IMR-90 (cell line): ENCODE measurements around the gene COL27A1. TPM values are rescaled to one million over a fixed set of nuclear protein-coding genes. Genes with fewer than 3 reads are reported as not detected.

Experiments used
- ATAC-seq: fragments of 200-7000 bp; cut with Tn5 transposase; 2 replicates; pipeline ENCODE4 v1.9.1; 2020; ENCODE audit warnings: low read depth, mild to moderate bottlenecking, moderate library complexity
- BruUV-seq: library from RNA; stranded (reverse); fragments of 400-500 nt; replicated peaks from 2 replicates; lab custom pipeline; 2021; lab: Mats Ljungman, UMichigan
- CTCF ChIA-PET: fragments of 300-600 bp; formaldehyde crosslinking; extraction: SDS; loops from one replicate; lab custom pipeline; 2021; ENCODE audit warnings: antibody characterized with exemption; lab: Yijun Ruan, JAX
- POLR2A ChIA-PET: fragments of 300-600 bp; sonication (Branson Sonifier 250); formaldehyde crosslinking; loops from one replicate; lab custom pipeline; 2022; ENCODE audit warnings: antibody characterized with exemption; ENCODE audit not compliant: unreplicated experiment; lab: Charles Lee
- DNase-seq: peaks from one replicate; pipeline ENCODE4 v3.0.0; 2013
- H2AFZ ChIP-seq: replicated peaks from 2 replicates; pipeline ENCODE3; 2013; ENCODE audit warnings: low read length, mild to moderate bottlenecking; ENCODE audit not compliant: poor library complexity
- H2AK5ac ChIP-seq: 2 replicates; pipeline ENCODE4 v1.6.1; 2013; ENCODE audit warnings: low read depth, low read length, inconsistent platforms
- H2AK9ac ChIP-seq: replicated peaks from 2 replicates; pipeline ENCODE3; 2013; ENCODE audit warnings: mild to moderate bottlenecking, low read depth, low read length, moderate library complexity; ENCODE audit not compliant: poor library complexity
- H2BK120ac ChIP-seq: 2 replicates; pipeline ENCODE4 v1.6.1; 2013; ENCODE audit warnings: low read depth, low read length, inconsistent platforms
- H2BK15ac ChIP-seq: 3 replicates; pipeline ENCODE4 v1.6.1; 2013; ENCODE audit warnings: low read depth, low read length, inconsistent platforms
- H2BK20ac ChIP-seq: 2 replicates; pipeline ENCODE4 v1.6.1; 2013; ENCODE audit warnings: low read depth, mild to moderate bottlenecking, inconsistent platforms, low read length, moderate library complexity
- H2BK5ac ChIP-seq: 2 replicates; pipeline ENCODE4 v1.6.1; 2013; ENCODE audit warnings: mild to moderate bottlenecking, low read depth, low read length, inconsistent platforms; ENCODE audit not compliant: poor library complexity, severe bottlenecking
- H3K14ac ChIP-seq: replicated peaks from 2 replicates; pipeline ENCODE4 v1.6.1; 2013; ENCODE audit warnings: low read depth, low read length, inconsistent platforms
- H3K18ac ChIP-seq: 2 replicates; pipeline ENCODE4 v1.6.1; 2013; ENCODE audit warnings: low read depth, low read length, control low read depth
- H3K23ac ChIP-seq: 2 replicates; pipeline ENCODE4 v1.6.1; 2013; ENCODE audit warnings: low read depth, low read length, inconsistent platforms
- H3K27ac ChIP-seq: 2 replicates; pipeline ENCODE4 v1.5.1; 2013; ENCODE audit warnings: mild to moderate bottlenecking, control low read depth, low read length; ENCODE audit not compliant: insufficient read depth
- H3K27me3 ChIP-seq: 2 replicates; pipeline ENCODE4 v1.6.1; 2013; ENCODE audit warnings: low read length; ENCODE audit not compliant: control insufficient read depth, insufficient read depth
- H3K36me3 ChIP-seq: 2 replicates; pipeline ENCODE4 v1.6.1; 2013; ENCODE audit warnings: low read length, mixed read lengths; ENCODE audit not compliant: control insufficient read depth, insufficient read depth
- H3K4ac ChIP-seq: 2 replicates; pipeline ENCODE4 v1.6.1; 2013; ENCODE audit warnings: low read depth, low read length, inconsistent platforms
- H3K4me1 ChIP-seq: 2 replicates; pipeline ENCODE4 v1.6.1; 2013; ENCODE audit warnings: low read length, mixed read lengths; ENCODE audit not compliant: control insufficient read depth, insufficient read depth
- H3K4me2 ChIP-seq: 2 replicates; pipeline ENCODE4 v1.6.1; 2013; ENCODE audit warnings: low read depth, mild to moderate bottlenecking, control low read depth, low read length, moderate library complexity
- H3K4me3 ChIP-seq: 2 replicates; pipeline ENCODE4 v1.5.1; 2013; ENCODE audit warnings: low read depth, mild to moderate bottlenecking, control low read depth, low read length, moderate library complexity; ENCODE audit not compliant: insufficient read depth
- H3K56ac ChIP-seq: 2 replicates; pipeline ENCODE4 v1.6.1; 2013; ENCODE audit warnings: low read length, inconsistent platforms; ENCODE audit not compliant: insufficient read depth; ENCODE audit errors: extremely low read depth
- H3K79me1 ChIP-seq, 2 experiments: 2 replicates each; pipeline ENCODE4 v1.6.1; 2013; ENCODE audit warnings: low read length in 2 of 2, inconsistent platforms in 1 of 2, low read depth in 1 of 2
- H3K9ac ChIP-seq: 2 replicates; pipeline ENCODE4 v1.6.1; 2013; ENCODE audit warnings: low read depth, low read length, control low read depth
- H3K9me1 ChIP-seq: 2 replicates; pipeline ENCODE4 v1.6.1; 2013; ENCODE audit warnings: low read length, inconsistent platforms; ENCODE audit not compliant: insufficient read depth
- H3K9me3 ChIP-seq: 2 replicates; pipeline ENCODE4 v1.6.1; 2013; ENCODE audit warnings: low read length; ENCODE audit not compliant: control insufficient read depth, insufficient read depth
- H4K20me1 ChIP-seq: 2 replicates; pipeline ENCODE4 v1.6.1; 2013; ENCODE audit warnings: low read length, inconsistent platforms; ENCODE audit not compliant: insufficient read depth
- H4K5ac ChIP-seq: 2 replicates; pipeline ENCODE4 v1.6.1; 2013; ENCODE audit warnings: mild to moderate bottlenecking, low read depth, low read length, control low read depth
- H4K8ac ChIP-seq, 2 experiments: 2 replicates each; pipeline ENCODE4 v1.6.1; 2013; ENCODE audit warnings: low read depth in 2 of 2, low read length in 2 of 2, control low read depth in 1 of 2, inconsistent platforms in 1 of 2
- H4K91ac ChIP-seq: 2 replicates; pipeline ENCODE4 v1.6.1; 2013; ENCODE audit warnings: low read depth, low read length, inconsistent platforms; ENCODE audit not compliant: insufficient read depth
- BHLHE40 ChIP-seq: fragments of 150-350 bp; IDR thresholded peaks from 2 replicates; pipeline ENCODE4 v1.6.1; 2016; ENCODE audit warnings: mild to moderate bottlenecking, low read depth, low read length
- CHD1 ChIP-seq: IDR thresholded peaks from 2 replicates; pipeline ENCODE4 v1.6.1; 2012; ENCODE audit warnings: low read depth, low read length, improper control_type of control experiment
- MAZ ChIP-seq: IDR thresholded peaks from 2 replicates; pipeline ENCODE4 v1.6.1; 2012; ENCODE audit warnings: low read depth, mild to moderate bottlenecking, low read length, improper control_type of control experiment, moderate library complexity, borderline replicate concordance
- POLR2A ChIP-seq: IDR thresholded peaks from 2 replicates; pipeline ENCODE4 v1.6.1; 2012; ENCODE audit warnings: mild to moderate bottlenecking, low read depth, low read length
- RCOR1 ChIP-seq: IDR thresholded peaks from 2 replicates; pipeline ENCODE4 v1.6.1; 2012; ENCODE audit warnings: mild to moderate bottlenecking, low read length, improper control_type of control experiment; ENCODE audit not compliant: insufficient replicate concordance
- RFX5 ChIP-seq: IDR thresholded peaks from 2 replicates; pipeline ENCODE4 v1.8.0; 2012; ENCODE audit warnings: low read depth, mild to moderate bottlenecking, low read length, moderate library complexity
- WGBS, 2 experiments: methylation state at CpG; one replicate each; pipeline versions ENCODE4 v1.1.5 to v1.1.7; 2013; ENCODE audit warnings: missing lambda C conversion rate in 2 of 2; ENCODE audit not compliant: insufficient read length in 1 of 2; ENCODE audit errors: extremely low coverage in 2 of 2; 5-methylcytosine and 5-hydroxymethylcytosine counted together
- dilution Hi-C: fragments of 300-500 bp; cut with HindIII; formaldehyde crosslinking; loops from one replicate; pipeline ENCODE4 v1.14.3; 2018; ENCODE audit warnings: low sequenced_read_pairs; ENCODE audit not compliant: unreplicated experiment
- in situ Hi-C: fragments of 300-500 bp; cut with MboI; formaldehyde crosslinking; loops from 3 replicates; pipeline ENCODE4 v1.14.3; 2019; ENCODE audit warnings: low sequenced_read_pairs, inconsistent platforms, mixed read lengths
- intact Hi-C: fragments of 100-400 bp; cut with micrococcal nuclease; formaldehyde crosslinking; loops from 2 replicates; pipeline ENCODE4 v1.10.0; 2022
- polyA plus RNA-seq, 3 experiments: library from polyadenylated mRNA; depleted of rRNA; stranded (reverse); fragments of >200 nt; gene quantifications; 2 replicates each; pipeline ENCODE4 v1.2.3, GENCODE V29; 2012; ENCODE audit warnings: low replicate concordance in 1 of 3
- total RNA-seq: library from RNA; depleted of rRNA; stranded (reverse); fragments of >200 nt; gene quantifications from 2 replicates; pipeline ENCODE4 v1.2.3, GENCODE V29; 2012

COL27A1 gene
- total and polyA plus RNA-seq, 2 of the 4 experiments (the other 2 are of a cell fraction) = 3.2 to 18.3 TPM

DNA sequence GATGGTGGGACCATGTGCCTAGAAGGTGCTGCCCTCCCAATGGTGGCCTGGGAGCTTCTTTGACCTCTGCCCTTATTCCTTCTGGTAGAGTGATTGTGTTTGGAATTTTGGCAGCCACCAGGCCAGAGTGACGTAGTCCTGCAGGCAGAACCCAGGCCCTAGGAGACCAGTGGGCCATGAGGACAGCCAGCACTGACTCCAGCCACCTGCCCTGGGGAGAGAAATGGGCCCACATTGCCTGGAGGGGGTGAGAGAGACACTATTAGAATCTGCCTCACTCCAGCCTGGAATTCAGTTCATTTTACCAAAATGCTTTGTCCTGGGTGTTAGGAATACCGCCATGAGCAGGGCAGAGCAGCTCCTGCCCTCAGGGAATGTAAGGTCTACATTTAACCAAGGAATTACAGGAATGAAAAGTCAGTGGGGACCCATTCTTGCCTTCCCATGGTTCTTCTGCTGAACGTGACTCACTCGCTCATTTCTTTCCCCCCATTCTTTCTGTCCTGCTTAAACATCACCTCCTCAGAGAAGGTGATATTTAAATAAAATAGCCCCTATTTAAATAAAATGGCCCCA lies 5.5 kb upstream of the COL27A1 start:
- H3K9ac ChIP-seq = no peak overlapping the region
- no peak overlapping the region for H4K91ac ChIP-seq
- in situ Hi-C loops = no loop called here
- H2AK9ac ChIP-seq = no peak overlapping the region
- H3K36me3 ChIP-seq = no peaks in the 10 kb centered on the region
- H3K9me3 ChIP-seq = no peaks in the 10 kb centered on the region
- no peak overlapping the region for H2BK15ac ChIP-seq
- H3K18ac ChIP-seq = no peak overlapping the region
- no peak for TF ChIP-seq POLR2A
- TF ChIP-seq CHD1 = no peak
- TF ChIP-seq MAZ = no peak
- TF ChIP-seq BHLHE40 = no peak
- TF ChIP-seq RCOR1 = no peak
- TF ChIP-seq RFX5 = no peak
- H3K23ac ChIP-seq = no peak overlapping the region
- H3K4me1 ChIP-seq = peaks cover 2% of the 10 kb centered on the region; the same call in 1 of the 2 replicates
- POLR2A ChIA-PET = no interaction called here
- dilution Hi-C loops = no loop called here
- no peak overlapping the region for H2BK120ac ChIP-seq
- H3K4me2 ChIP-seq = no peak overlapping the region
- H3K4ac ChIP-seq = no peak overlapping the region
- no peak overlapping the region for H3K56ac ChIP-seq
- no peaks in the 10 kb centered on the region for H4K20me1 ChIP-seq
- intact Hi-C loops = no loop called here
- no peak overlapping the region for H4K8ac ChIP-seq
- no peak overlapping the region for H3K4me3 ChIP-seq
- H4K5ac ChIP-seq = no peak overlapping the region
- no peak overlapping the region for H2AK5ac ChIP-seq
- H3K9me1 ChIP-seq = no peaks in the 10 kb centered on the region
- 100% methylated on average over 1 of the region's 4 CpGs; no CpG with 5 or more reads in 1 of the 2 experiments for WGBS, 2 experiments
- no peak overlapping the region for H2AFZ ChIP-seq
- CTCF ChIA-PET = no interaction called here
- no peak overlapping the region for H3K14ac ChIP-seq
- no peak overlapping the region for H2BK20ac ChIP-seq
- H2BK5ac ChIP-seq = no peak overlapping the region
- H3K27ac ChIP-seq = no peak overlapping the region
- DNase-seq (no peak), ATAC-seq (no peak)
- BruUV-seq = no TSS peak
- no peaks in the 10 kb centered on the region for H3K79me1 ChIP-seq
- peaks cover 53% of the 10 kb centered on the region for H3K27me3 ChIP-seq
